SK-N-SH treated with all-trans-retinoic acid at 6 μM for 48 hours (cell line): Measurements from ENCODE around the gene CDKN2D.
A peak's percentile ranks its signal among the peaks of the same experiment; 100 is the strongest.

Experiments
- ATAC-seq: fragments of 200-7000 bp; cut with Tn5 transposase; 3 replicates; pipeline ENCODE4 v1.9.1; 2020; ENCODE audit warnings: mild to moderate bottlenecking, moderate library complexity
- ARNTL ChIP-seq: fragments of 450-650 bp; formaldehyde crosslinking; IDR thresholded peaks from 2 replicates; pipeline ENCODE4 v1.5.0; 2020; ENCODE audit warnings: low read depth, mild to moderate bottlenecking, moderate library complexity, borderline replicate concordance
- BACH2 ChIP-seq: fragments of 250-450 bp; sonication (Bioruptor Pico); IDR thresholded peaks from 2 replicates; pipeline ENCODE4 v1.9.0; 2021; ENCODE audit warnings: mild to moderate bottlenecking, borderline replicate concordance
- CSDC2 ChIP-seq: fragments of 250-450 bp; sonication (Bioruptor Pico); IDR thresholded peaks from 2 replicates; pipeline ENCODE4 v1.5.0; 2020; ENCODE audit warnings: mild to moderate bottlenecking, moderate library complexity
- CSRNP3 ChIP-seq: fragments of 250-450 bp; sonication (Bioruptor Pico); IDR thresholded peaks from 2 replicates; pipeline ENCODE4 v1.5.1; 2021; ENCODE audit warnings: mild to moderate bottlenecking, moderate library complexity
- ESRRG ChIP-seq: fragments of 250-450 bp; sonication (Bioruptor Pico); IDR thresholded peaks from 2 replicates; pipeline ENCODE4 v1.6.1; 2021; ENCODE audit warnings: mild to moderate bottlenecking
- GLIS3 ChIP-seq: fragments of 250-450 bp; sonication (Bioruptor Pico); IDR thresholded peaks from 2 replicates; pipeline ENCODE4 v1.5.0; 2020; ENCODE audit warnings: mild to moderate bottlenecking, moderate library complexity
- ISL1 ChIP-seq: fragments of 250-450 bp; sonication (Bioruptor Pico); IDR thresholded peaks from 2 replicates; pipeline ENCODE4 v2.1.2; 2022; ENCODE audit warnings: mild to moderate bottlenecking, moderate library complexity
- OSR1 ChIP-seq: fragments of 250-450 bp; sonication (Bioruptor Pico); IDR thresholded peaks from 2 replicates; pipeline ENCODE4 v1.8.0; 2022; ENCODE audit warnings: moderate library complexity, mild to moderate bottlenecking, inconsistent platforms
- POU6F1 ChIP-seq: fragments of 250-450 bp; sonication (Bioruptor Pico); IDR thresholded peaks from 2 replicates; pipeline ENCODE4 v1.8.0; 2021; ENCODE audit warnings: low read depth, mild to moderate bottlenecking, moderate library complexity, borderline replicate concordance
- PPARA ChIP-seq: fragments of 250-450 bp; sonication (Bioruptor Pico); IDR thresholded peaks from 2 replicates; pipeline ENCODE4 v1.5.0; 2020; ENCODE audit warnings: mild to moderate bottlenecking, borderline replicate concordance
- RARB ChIP-seq: fragments of 250-450 bp; sonication (Bioruptor Pico); IDR thresholded peaks from 2 replicates; pipeline ENCODE4 v1.8.0; 2021; ENCODE audit warnings: mild to moderate bottlenecking, moderate library complexity
- SNAI2 ChIP-seq: fragments of 250-450 bp; sonication (Bioruptor Pico); IDR thresholded peaks from 2 replicates; pipeline ENCODE4 v1.5.0; 2020; ENCODE audit warnings: mild to moderate bottlenecking, moderate library complexity
- TCF4 ChIP-seq: fragments of 250-450 bp; sonication (Bioruptor Pico); IDR thresholded peaks from 2 replicates; pipeline ENCODE4 v1.8.0; 2021; ENCODE audit warnings: mild to moderate bottlenecking, moderate library complexity, borderline replicate concordance
- ZC3H10 ChIP-seq: fragments of 250-450 bp; sonication (Bioruptor Pico); IDR thresholded peaks from 2 replicates; pipeline ENCODE4 v1.5.1; 2021; ENCODE audit warnings: mild to moderate bottlenecking, moderate library complexity
- ZFP30 ChIP-seq: fragments of 450-650 bp; formaldehyde crosslinking; IDR thresholded peaks from 2 replicates; pipeline ENCODE4 v1.5.0; 2022; ENCODE audit warnings: mild to moderate bottlenecking, moderate library complexity
- ZNF70 ChIP-seq: fragments of 450-650 bp; formaldehyde crosslinking; IDR thresholded peaks from 2 replicates; pipeline ENCODE4 v1.5.0; 2020; ENCODE audit warnings: mild to moderate bottlenecking, moderate library complexity
- ZNF8 ChIP-seq: fragments of 450-650 bp; formaldehyde crosslinking; IDR thresholded peaks from 2 replicates; pipeline ENCODE4 v1.5.0; 2020; ENCODE audit warnings: mild to moderate bottlenecking, moderate library complexity
- TF ChIP-seq, protein P1 (sequence below): fragments of 250-450 bp; sonication (Bioruptor Pico); IDR thresholded peaks from 2 replicates; pipeline ENCODE4 v1.8.0; 2020; ENCODE audit warnings: mild to moderate bottlenecking, moderate library complexity, borderline replicate concordance
- TF ChIP-seq, protein P2 (sequence below): fragments of 250-450 bp; sonication (Bioruptor Pico); IDR thresholded peaks from 2 replicates; pipeline ENCODE4 v1.5.0; 2020; ENCODE audit warnings: mild to moderate bottlenecking, moderate library complexity

Gene CDKN2D

GRCh38 chr19:10568826-10569651, at the start of gene CDKN2D:
Gene CDKN2D, minus strand, starts transcription at chr19:10568979. Its CDS starts 326 bp downstream, at chr19:10568653.
- ATAC-seq: peak; percentile 92
- no peak for TF ChIP-seq RARB
- no peak for TF ChIP-seq ARNTL
- no peak for TF ChIP-seq ISL1 (CRISPR knock-in tag)

GRCh38 chr19:10617409-10618121, 48.8 kb upstream of the CDKN2D start:
- peak; percentile 94 for ATAC-seq
- TF ChIP-seq ZNF8 (CRISPR knock-in tag) (no peak), ZNF70 (no peak), ZC3H10 (CRISPR knock-in tag) (no peak), ARNTL (no peak), GLIS3 (CRISPR knock-in tag) (no peak)

DNA sequence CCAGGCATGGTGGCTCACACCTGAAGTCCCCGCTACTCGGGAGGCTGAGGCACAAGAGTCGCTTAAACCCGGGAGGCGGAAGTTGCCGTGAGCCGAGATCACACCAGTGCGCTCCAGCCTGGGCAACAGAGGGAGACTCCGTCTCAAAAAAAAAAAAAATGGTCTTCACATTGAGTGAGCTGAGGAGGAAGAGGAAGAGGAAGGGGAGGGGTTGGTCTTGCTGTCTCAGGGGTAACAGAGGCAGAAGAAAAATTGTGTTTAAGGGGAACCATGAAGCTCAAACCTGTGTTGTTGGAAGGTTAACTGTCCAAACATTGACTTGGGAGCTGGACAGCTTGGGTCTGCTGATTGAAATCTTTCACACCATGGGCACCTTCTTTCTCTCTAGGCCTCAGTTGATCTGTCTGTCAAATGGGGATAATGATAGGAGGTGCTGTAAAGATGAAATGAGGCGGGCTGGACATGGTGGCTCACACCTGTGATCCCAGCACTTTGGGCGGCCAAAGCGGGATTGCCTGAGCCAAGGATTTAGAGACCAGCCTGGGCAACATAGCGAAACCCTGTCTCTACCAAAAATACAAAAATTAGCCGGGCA, 46.7 kb upstream of the CDKN2D start:
- no peak for TF ChIP-seq ESRRG (CRISPR knock-in tag)
- TF ChIP-seq ZFP30: no peak
- TF ChIP-seq SNAI2 (CRISPR knock-in tag): no peak
- TF ChIP-seq TCF4 (CRISPR knock-in tag): no peak
- TF ChIP-seq PPARA: no peak
- TF ChIP-seq, protein P1, sequence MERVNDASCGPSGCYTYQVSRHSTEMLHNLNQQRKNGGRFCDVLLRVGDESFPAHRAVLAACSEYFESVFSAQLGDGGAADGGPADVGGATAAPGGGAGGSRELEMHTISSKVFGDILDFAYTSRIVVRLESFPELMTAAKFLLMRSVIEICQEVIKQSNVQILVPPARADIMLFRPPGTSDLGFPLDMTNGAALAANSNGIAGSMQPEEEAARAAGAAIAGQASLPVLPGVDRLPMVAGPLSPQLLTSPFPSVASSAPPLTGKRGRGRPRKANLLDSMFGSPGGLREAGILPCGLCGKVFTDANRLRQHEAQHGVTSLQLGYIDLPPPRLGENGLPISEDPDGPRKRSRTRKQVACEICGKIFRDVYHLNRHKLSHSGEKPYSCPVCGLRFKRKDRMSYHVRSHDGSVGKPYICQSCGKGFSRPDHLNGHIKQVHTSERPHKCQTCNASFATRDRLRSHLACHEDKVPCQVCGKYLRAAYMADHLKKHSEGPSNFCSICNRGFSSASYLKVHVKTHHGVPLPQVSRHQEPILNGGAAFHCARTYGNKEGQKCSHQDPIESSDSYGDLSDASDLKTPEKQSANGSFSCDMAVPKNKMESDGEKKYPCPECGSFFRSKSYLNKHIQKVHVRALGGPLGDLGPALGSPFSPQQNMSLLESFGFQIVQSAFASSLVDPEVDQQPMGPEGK (CRISPR knock-in tag): no peak
- no peak for TF ChIP-seq ZC3H10 (CRISPR knock-in tag)
- TF ChIP-seq BACH2 (CRISPR knock-in tag): no peak
- no peak for TF ChIP-seq ARNTL
- TF ChIP-seq ZNF70: no peak
- no peak for TF ChIP-seq ISL1 (CRISPR knock-in tag)
- TF ChIP-seq ZNF8 (CRISPR knock-in tag): no peak
- TF ChIP-seq GLIS3 (CRISPR knock-in tag): no peak
- TF ChIP-seq CSRNP3 (CRISPR knock-in tag): no peak
- TF ChIP-seq, protein P2, sequence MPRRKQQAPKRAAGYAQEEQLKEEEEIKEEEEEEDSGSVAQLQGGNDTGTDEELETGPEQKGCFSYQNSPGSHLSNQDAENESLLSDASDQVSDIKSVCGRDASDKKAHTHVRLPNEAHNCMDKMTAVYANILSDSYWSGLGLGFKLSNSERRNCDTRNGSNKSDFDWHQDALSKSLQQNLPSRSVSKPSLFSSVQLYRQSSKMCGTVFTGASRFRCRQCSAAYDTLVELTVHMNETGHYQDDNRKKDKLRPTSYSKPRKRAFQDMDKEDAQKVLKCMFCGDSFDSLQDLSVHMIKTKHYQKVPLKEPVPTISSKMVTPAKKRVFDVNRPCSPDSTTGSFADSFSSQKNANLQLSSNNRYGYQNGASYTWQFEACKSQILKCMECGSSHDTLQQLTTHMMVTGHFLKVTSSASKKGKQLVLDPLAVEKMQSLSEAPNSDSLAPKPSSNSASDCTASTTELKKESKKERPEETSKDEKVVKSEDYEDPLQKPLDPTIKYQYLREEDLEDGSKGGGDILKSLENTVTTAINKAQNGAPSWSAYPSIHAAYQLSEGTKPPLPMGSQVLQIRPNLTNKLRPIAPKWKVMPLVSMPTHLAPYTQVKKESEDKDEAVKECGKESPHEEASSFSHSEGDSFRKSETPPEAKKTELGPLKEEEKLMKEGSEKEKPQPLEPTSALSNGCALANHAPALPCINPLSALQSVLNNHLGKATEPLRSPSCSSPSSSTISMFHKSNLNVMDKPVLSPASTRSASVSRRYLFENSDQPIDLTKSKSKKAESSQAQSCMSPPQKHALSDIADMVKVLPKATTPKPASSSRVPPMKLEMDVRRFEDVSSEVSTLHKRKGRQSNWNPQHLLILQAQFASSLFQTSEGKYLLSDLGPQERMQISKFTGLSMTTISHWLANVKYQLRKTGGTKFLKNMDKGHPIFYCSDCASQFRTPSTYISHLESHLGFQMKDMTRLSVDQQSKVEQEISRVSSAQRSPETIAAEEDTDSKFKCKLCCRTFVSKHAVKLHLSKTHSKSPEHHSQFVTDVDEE: no peak
- TF ChIP-seq CSDC2 (CRISPR knock-in tag): no peak
- TF ChIP-seq RARB: no peak
- TF ChIP-seq OSR1 (CRISPR knock-in tag): no peak
- TF ChIP-seq POU6F1 (CRISPR knock-in tag): no peak
- TF ChIP-seq, all 23 proteins: peak for 0

More for the DNA sequence above, 46.7 kb upstream of the CDKN2D start:
- ATAC-seq: no peak
